BJ (cell line): Measurements from ENCODE around the gene PCDH1. TPM values are rescaled to one million over a fixed set of nuclear protein-coding genes. Genes with fewer than 3 reads are reported as not detected.
A peak's percentile ranks its signal among the peaks of the same experiment; 100 is the strongest.
"Not testable (repeated sequence)": the region's sequence is repeated elsewhere in the genome, so short reads cannot be mapped to it uniquely, and the experiment has no call there.

Experiments used
- CTCF ChIA-PET: fragments of 350-600 bp; formaldehyde crosslinking; extraction: SDS; loops from one replicate; lab custom pipeline; 2021; ENCODE audit warnings: antibody characterized with exemption, inconsistent platforms; lab: Yijun Ruan, JAX
- POLR2A ChIA-PET: fragments of 300-600 bp; sonication (Branson Sonifier 250); formaldehyde crosslinking; extraction: SDS; loops from one replicate; lab custom pipeline; 2021; ENCODE audit warnings: antibody characterized with exemption; lab: Charles Lee
- DNase-seq: peaks from one replicate; pipeline ENCODE4 v3.0.0-alpha.2; 2011; ENCODE audit warnings: low read depth
- H3K27me3 ChIP-seq: 2 replicates; pipeline ENCODE4 v1.6.0; 2011; ENCODE audit warnings: low read length; ENCODE audit not compliant: control insufficient read depth, insufficient read depth
- H3K36me3 ChIP-seq: 2 replicates; pipeline ENCODE4 v1.5.1; 2011; ENCODE audit warnings: low read length; ENCODE audit not compliant: control insufficient read depth, insufficient read depth
- H3K4me3 ChIP-seq: 2 replicates; pipeline ENCODE4 v1.5.1; 2011; ENCODE audit warnings: low read depth, mild to moderate bottlenecking, control low read depth, low read length
- CTCF ChIP-seq: IDR thresholded peaks from 2 replicates; pipeline ENCODE4 v1.5.1; 2011; ENCODE audit warnings: low read depth, mild to moderate bottlenecking, control low read depth, inconsistent platforms, low read length, moderate library complexity; ENCODE audit not compliant: insufficient read depth
- polyA plus RNA-seq: library from polyadenylated mRNA; depleted of rRNA; stranded (reverse); fragments of >200 nt; gene quantifications from 2 replicates; pipeline ENCODE4 v1.2.3, GENCODE V29; 2011

Gene PCDH1
- polyA plus RNA-seq, 1 experiment: 2.1 TPM

- H3K36me3 ChIP-seq: no peaks in the 10 kb centered on the region
- TF ChIP-seq CTCF: no peak
- no peak overlapping the region for H3K4me3 ChIP-seq
- no peak for DNase-seq
- peaks cover 7% of the 10 kb centered on the region for H3K27me3 ChIP-seq
- ChIA-PET POLR2A (no interaction called here), CTCF (interaction anchor here (0.7 to 2.3 kb wide), 3 partner anchors 9 to 197 kb away, joined by 3 to 12 read pairs (median 3); partner anchors contain the start of gene PCDH1)
Measured at GRCh38 chr5:141898448-141899049, 20.3 kb upstream of the PCDH1 start.

GRCh38 chr5:141897425-141897824 is 19.2 kb upstream of the PCDH1 start:
- no peak for DNase-seq
- ChIA-PET POLR2A (no interaction called here), CTCF (interaction anchor here (0.7 to 1.6 kb wide), 3 partner anchors 64 to 206 kb away, joined by 3 to 4 read pairs (median 4); no protein-coding TSS in a partner anchor)
- peaks cover 4% of the 10 kb centered on the region for H3K27me3 ChIP-seq
- no peaks in the 10 kb centered on the region for H3K36me3 ChIP-seq
- no peak overlapping the region for H3K4me3 ChIP-seq
- no peak for TF ChIP-seq CTCF

GRCh38 chr5:141890429-141890828 is 12.2 kb upstream of the PCDH1 start:
- H3K27me3 ChIP-seq, DNase-seq, H3K4me3 ChIP-seq, H3K36me3 ChIP-seq: not testable (repeated sequence)
- ChIA-PET CTCF (interaction anchor here (0.8 to 5.9 kb wide), 12 partner anchors 11 to 198 kb away, joined by 3 to 70 read pairs (median 4); partner anchors contain the start of genes PCDH1 and RNF14), POLR2A (interaction anchor here (0.5 kb wide), 1 partner anchor 37 kb away, joined by 3 read pairs; no protein-coding TSS in a partner anchor)

- Histone ChIP-seq H3K4me3 (no peak overlapping the region), H3K27me3 (no peaks in the 10 kb centered on the region), H3K36me3 (no peaks in the 10 kb centered on the region)
- TF ChIP-seq CTCF: peak; percentile 61
- DNase-seq: no peak
- CTCF ChIA-PET: interaction anchor here (0.6 to 5.9 kb wide), 8 partner anchors 10 to 197 kb away, joined by 3 to 70 read pairs (median 6); partner anchors contain the start of genes PCDH1 and RNF14
- POLR2A ChIA-PET: no interaction called here
Measured at GRCh38 chr5:141889282-141889871, 11.2 kb upstream of the PCDH1 start.

- Histone ChIP-seq H3K27me3 (peaks cover 31% of the 10 kb centered on the region), H3K4me3 (no peak overlapping the region), H3K36me3 (no peaks in the 10 kb centered on the region)
- TF ChIP-seq CTCF: no peak
- no peak for DNase-seq
- POLR2A ChIA-PET: no interaction called here
- CTCF ChIA-PET: interaction anchor here (0.9 to 11.6 kb wide), 5 partner anchors 23 to 187 kb away, joined by 3 to 341 read pairs (median 3); no protein-coding TSS in a partner anchor
Measured at GRCh38 chr5:141883892-141884318, 5.7 kb upstream of the PCDH1 start.
